Measurements from ENCODE around the gene TOP1.
"Not testable (repeated sequence)": the region's sequence is repeated elsewhere in the genome, so short reads cannot be mapped to it uniquely, and the experiment has no call there.

The TOP1 gene

GRCh38 chr20:41094353-41095055, 65.9 kb downstream of the TOP1 start:
- DNase-seq (ENCODE audit: low spot score) = no peak

GRCh38 chr20:41095110-41095969, 66.7 kb downstream of the TOP1 start:
- DNase-seq (ENCODE audit: low spot score) = peak; percentile 84

- DNase-seq (ENCODE audit: low spot score) = no peak
These were observed 70.2 kb downstream of the TOP1 start for GRCh38 chr20:41098703-41099250.

GRCh38 chr20:41100001-41100480, 71.4 kb downstream of the TOP1 start:
- DNase-seq (ENCODE audit: low spot score) = no peak

- no peak for DNase-seq (ENCODE audit: low spot score)
These were observed 73.0 kb downstream of the TOP1 start for GRCh38 chr20:41101660-41102059.

- DNase-seq (ENCODE audit: low spot score) = no peak
These were observed 79.9 kb downstream of the TOP1 start for GRCh38 chr20:41108531-41108930.

GRCh38 chr20:41110012-41110411, 81.4 kb downstream of the TOP1 start:
- no peak for DNase-seq (ENCODE audit: low spot score)

GRCh38 chr20:41110930-41111577, 82.4 kb downstream of the TOP1 start:
- DNase-seq (ENCODE audit: low spot score) = no peak

- no peak for DNase-seq (ENCODE audit: low spot score)
These were observed 82.9 kb downstream of the TOP1 start for GRCh38 chr20:41111578-41111951.

- DNase-seq (ENCODE audit: low spot score) = peak; percentile 30
These were observed 87.8 kb downstream of the TOP1 start for GRCh38 chr20:41116282-41116956.

- DNase-seq (ENCODE audit: low spot score) = not testable (repeated sequence)
These were observed 89.5 kb downstream of the TOP1 start for GRCh38 chr20:41118159-41118558.

- no peak for DNase-seq (ENCODE audit: low spot score)
These were observed 90.0 kb downstream of the TOP1 start for GRCh38 chr20:41118632-41119031.

GRCh38 chr20:41119614-41120561, 91.3 kb downstream of the TOP1 start:
- no peak for DNase-seq (ENCODE audit: low spot score)

GRCh38 chr20:41121399-41121798, 92.8 kb downstream of the TOP1 start:
- DNase-seq (ENCODE audit: low spot score) = no peak

- DNase-seq (ENCODE audit: low spot score) = no peak
These were observed 95.0 kb downstream of the TOP1 start for GRCh38 chr20:41123631-41124030.

GRCh38 chr20:41124451-41125094, 96.0 kb downstream of the TOP1 start:
- no peak for DNase-seq (ENCODE audit: low spot score)

- DNase-seq (ENCODE audit: low spot score) = no peak
These were observed 97.2 kb downstream of the TOP1 start for GRCh38 chr20:41125530-41126457.

GRCh38 chr20:41126719-41127118, 98.1 kb downstream of the TOP1 start:
- DNase-seq (ENCODE audit: low spot score) = no peak

GRCh38 chr20:41128317-41128716, 99.7 kb downstream of the TOP1 start:
- not testable (repeated sequence) for DNase-seq (ENCODE audit: low spot score)

All from hematopoietic multipotent progenitor cell treated with erythropoietin and hydrocortisone succinate and interleukin-3 and kit ligand, for 17 days (in vitro differentiated cells).